ENCODE data around the gene RBM43. TPM values are rescaled to one million over a fixed set of nuclear protein-coding genes. Genes with fewer than 3 reads are reported as not detected.

RBM43 gene
- total RNA-seq, 4 donors from 2014 or later: 0.51 to 1.9 (median 0.92) TPM

GRCh38 chr2:151282401-151282800 lies 20.7 kb upstream of the RBM43 start:
- Histone ChIP-seq H3K27ac (no peak overlapping the region), H3K9me3 (no peaks in the 10 kb centered on the region), H3K27me3 (no peaks in the 10 kb centered on the region), H3K4me3 (no peak overlapping the region), H3K36me3 (no peaks in the 10 kb centered on the region), H3K4me1 (no peaks in the 10 kb centered on the region)
- in situ Hi-C loops (cut with MboI; ENCODE audit: low sequenced_read_pairs in 4 of 4) (no loop called here), intact Hi-C loops (cut with DNase I; ENCODE audit: low total_unique reads) (no loop called here)
- no peak for DNase-seq
- no peak for ATAC-seq
- TF ChIP-seq POLR2A (IDR thresholded peaks at IDR 0.05) (no peak), CTCF (IDR thresholded peaks at IDR 0.05 in 4 of 5, conservative IDR thresholded peaks at IDR 0.05 in 1 of 5) (no peak)

DNA sequence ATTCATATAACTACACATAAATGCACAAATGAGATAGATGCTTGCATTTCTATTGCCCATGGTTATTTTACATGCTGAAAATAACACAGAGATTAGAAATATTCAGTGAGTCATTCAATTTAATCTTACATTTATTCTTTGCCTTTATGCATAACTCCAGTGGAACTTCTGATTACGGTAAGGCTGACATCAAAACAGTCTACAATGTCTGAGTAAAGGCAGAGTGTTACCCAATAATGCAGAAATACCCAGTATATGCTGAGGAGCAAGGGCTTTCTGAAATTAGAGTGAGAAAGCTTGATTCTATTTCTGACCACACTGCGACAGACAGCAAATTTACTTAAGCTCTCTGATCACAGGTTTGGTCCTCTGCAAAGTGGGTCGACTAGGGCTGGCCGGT lies 18.6 kb upstream of the RBM43 start:
- no peaks in the 10 kb centered on the region for H3K9me3 ChIP-seq
- no peaks in the 10 kb centered on the region for H3K36me3 ChIP-seq
- in situ Hi-C loops (cut with MboI; ENCODE audit: low sequenced_read_pairs in 4 of 4): no loop called here
- intact Hi-C loops (cut with DNase I; ENCODE audit: low total_unique reads): no loop called here
- no peaks in the 10 kb centered on the region for H3K27me3 ChIP-seq
- ATAC-seq: no peak
- TF ChIP-seq POLR2A (IDR thresholded peaks at IDR 0.05) (no peak), CTCF (IDR thresholded peaks at IDR 0.05 in 4 of 5, conservative IDR thresholded peaks at IDR 0.05 in 1 of 5) (no peak)
- H3K4me1 ChIP-seq: no peaks in the 10 kb centered on the region
- H3K4me3 ChIP-seq: no peak overlapping the region
- H3K27ac ChIP-seq: no peak overlapping the region
- DNase-seq: no peak

- no peaks in the 10 kb centered on the region for H3K27me3 ChIP-seq
- no peak for ATAC-seq
- H3K27ac ChIP-seq: no peak overlapping the region
- H3K4me1 ChIP-seq: no peaks in the 10 kb centered on the region
- no peaks in the 10 kb centered on the region for H3K36me3 ChIP-seq
- no peaks in the 10 kb centered on the region for H3K9me3 ChIP-seq
- no peak for TF ChIP-seq CTCF (IDR thresholded peaks at IDR 0.05 in 4 of 5, conservative IDR thresholded peaks at IDR 0.05 in 1 of 5)
- TF ChIP-seq POLR2A (IDR thresholded peaks at IDR 0.05): no peak
- DNase-seq: no peak
- H3K4me3 ChIP-seq: no peak overlapping the region
- intact Hi-C loops (cut with DNase I; ENCODE audit: low total_unique reads): no loop called here
- in situ Hi-C loops (cut with MboI; ENCODE audit: low sequenced_read_pairs in 4 of 4): no loop called here
These were observed 16.8 kb upstream of the RBM43 start for GRCh38 chr2:151278487-151278886.

- Histone ChIP-seq H3K36me3 (no peaks in the 10 kb centered on the region), H3K4me1 (no peaks in the 10 kb centered on the region), H3K9me3 (no peaks in the 10 kb centered on the region), H3K4me3 (no peak overlapping the region), H3K27ac (no peak overlapping the region), H3K27me3 (no peaks in the 10 kb centered on the region)
- TF ChIP-seq CTCF (IDR thresholded peaks at IDR 0.05 in 4 of 5, conservative IDR thresholded peaks at IDR 0.05 in 1 of 5) (no peak), POLR2A (IDR thresholded peaks at IDR 0.05) (no peak)
- ATAC-seq: no peak
- intact Hi-C loops (cut with DNase I; ENCODE audit: low total_unique reads) (no loop called here), in situ Hi-C loops (cut with MboI; ENCODE audit: low sequenced_read_pairs in 4 of 4) (no loop called here)
- DNase-seq: no peak
These were observed 15.4 kb upstream of the RBM43 start for GRCh38 chr2:151277067-151277466.

DNA sequence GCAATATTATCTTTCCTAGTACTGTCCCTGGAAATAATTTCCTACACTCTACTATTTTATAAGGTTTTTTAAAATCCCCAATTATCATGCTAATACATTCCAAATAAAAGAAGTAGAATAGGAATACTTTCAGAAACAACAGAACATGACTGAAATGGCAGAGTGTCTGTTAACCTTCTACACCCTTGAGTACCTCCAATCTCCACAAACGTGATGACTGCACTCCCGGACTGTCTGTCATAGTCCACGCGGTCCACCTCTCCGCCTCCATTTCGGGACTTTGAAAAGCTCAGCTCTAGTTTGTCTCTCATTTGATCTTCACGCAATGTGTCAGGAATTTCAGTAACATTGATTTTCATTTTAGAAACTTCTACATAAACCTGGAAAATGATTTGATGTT lies 13.6 kb upstream of the RBM43 start:
- intact Hi-C loops (cut with DNase I; ENCODE audit: low total_unique reads): no loop called here
- no peaks in the 10 kb centered on the region for H3K36me3 ChIP-seq

More for the DNA sequence above, 13.6 kb upstream of the RBM43 start:
- Histone ChIP-seq H3K9me3 (no peaks in the 10 kb centered on the region), H3K4me1 (no peaks in the 10 kb centered on the region), H3K27ac (no peak overlapping the region), H3K4me3 (no peak overlapping the region), H3K27me3 (no peaks in the 10 kb centered on the region)
- TF ChIP-seq POLR2A (IDR thresholded peaks at IDR 0.05) (no peak), CTCF (IDR thresholded peaks at IDR 0.05 in 4 of 5, conservative IDR thresholded peaks at IDR 0.05 in 1 of 5) (no peak)
- ATAC-seq: no peak
- in situ Hi-C loops (cut with MboI; ENCODE audit: low sequenced_read_pairs in 4 of 4): no loop called here
- no peak for DNase-seq
